HEK293 (cell line): Measurements from ENCODE around the gene PRRC2B.
A peak's percentile ranks its signal among the peaks of the same experiment; 100 is the strongest.

ENCODE experiments used
- CTCF ChIA-PET: fragments of 350-600 bp; formaldehyde crosslinking; extraction: SDS; loops from one replicate; lab custom pipeline; 2021; ENCODE audit warnings: antibody characterized with exemption; lab: Yijun Ruan, JAX
- POLR2A ChIA-PET: fragments of 300-600 bp; formaldehyde crosslinking; extraction: SDS; loops from one replicate; lab custom pipeline; 2020; ENCODE audit warnings: antibody characterized with exemption, inconsistent platforms; lab: Yijun Ruan, JAX
- H3K27ac ChIP-seq: fragments of 200-500 bp; sonication (Bioruptor generic); 2 replicates; pipeline ENCODE4 v1.5.1; 2014; ENCODE audit warnings: low read depth, low read length, control low read depth, inconsistent platforms; ENCODE audit errors: extremely low read depth
- H3K36me3 ChIP-seq, 2 experiments: fragments of 200-500 bp in 1 of 2; sonication (Bioruptor generic) in 1 of 2; 1 replicate in 1 of 2; 2 replicates in 1 of 2; pipeline ENCODE4 v1.5.1; 2014 to 2017; ENCODE audit warnings: inconsistent platforms in 2 of 2, low read length in 2 of 2; ENCODE audit not compliant: control insufficient read depth in 2 of 2, insufficient read depth in 1 of 2
- H3K4me1 ChIP-seq: fragments of 200-500 bp; sonication (Bioruptor generic); 2 replicates; pipeline ENCODE4 v1.5.1; 2014; ENCODE audit warnings: mild to moderate bottlenecking, low read length, inconsistent platforms; ENCODE audit not compliant: control insufficient read depth, insufficient read depth
- H3K4me3 ChIP-seq: 2 replicates; pipeline ENCODE4 v1.5.1; 2011; ENCODE audit warnings: low read depth, mild to moderate bottlenecking, control low read depth, low read length, moderate library complexity
- H3K9me3 ChIP-seq: fragments of 200-500 bp; sonication (Bioruptor generic); 2 replicates; pipeline ENCODE4 v1.5.1; 2014; ENCODE audit warnings: low read depth, low read length, inconsistent platforms; ENCODE audit not compliant: control insufficient read depth, insufficient read depth
- ELK4 ChIP-seq: IDR thresholded peaks from 2 replicates; pipeline ENCODE4 v1.6.1; 2011; ENCODE audit warnings: mild to moderate bottlenecking, low read depth, low read length, borderline replicate concordance
- KLF10 ChIP-seq: fragments of 450-650 bp; IDR thresholded peaks from 2 replicates; pipeline ENCODE4 v1.5.1; 2018; ENCODE audit warnings: missing biosample characterization, mild to moderate bottlenecking, missing genetic modification characterization
- MZF1 ChIP-seq: fragments of 450-650 bp; formaldehyde crosslinking; IDR thresholded peaks from 2 replicates; pipeline ENCODE4 v1.5.1; 2017; ENCODE audit warnings: missing biosample characterization, missing genetic modification characterization, borderline replicate concordance
- ZNF174 ChIP-seq: fragments of 450-650 bp; formaldehyde crosslinking; IDR thresholded peaks from 2 replicates; pipeline ENCODE4 v1.5.0; 2017; ENCODE audit warnings: missing biosample characterization, mild to moderate bottlenecking, missing genetic modification characterization
- ZNF175 ChIP-seq: fragments of 450-650 bp; formaldehyde crosslinking; IDR thresholded peaks from 2 replicates; pipeline ENCODE4 v1.5.1; 2016; ENCODE audit warnings: missing biosample characterization, missing genetic modification characterization
- ZNF48 ChIP-seq: fragments of 450-650 bp; formaldehyde crosslinking; IDR thresholded peaks from 2 replicates; pipeline ENCODE4 v1.5.1; 2016; ENCODE audit warnings: missing biosample characterization, missing genetic modification characterization
- ZNF558 ChIP-seq: fragments of 450-650 bp; formaldehyde crosslinking; IDR thresholded peaks from 2 replicates; pipeline ENCODE4 v1.5.1; 2016; ENCODE audit warnings: missing biosample characterization, missing genetic modification characterization
- ZSCAN30 ChIP-seq: fragments of 450-650 bp; IDR thresholded peaks from 2 replicates; pipeline ENCODE4 v1.5.1; 2018; ENCODE audit warnings: missing biosample characterization, mild to moderate bottlenecking, missing genetic modification characterization, moderate library complexity
- TF ChIP-seq, protein P1 (sequence below): fragments of 450-650 bp; formaldehyde crosslinking; IDR thresholded peaks from 2 replicates; pipeline ENCODE4 v1.5.1; 2016; ENCODE audit warnings: missing biosample characterization, missing genetic modification characterization
- TF ChIP-seq, protein P2 (sequence below): fragments of 450-650 bp; formaldehyde crosslinking; IDR thresholded peaks from 2 replicates; pipeline ENCODE4 v1.5.1; 2016; ENCODE audit warnings: missing biosample characterization, missing genetic modification characterization
- TF ChIP-seq, protein P3 (sequence below): fragments of 450-650 bp; formaldehyde crosslinking; IDR thresholded peaks from 2 replicates; pipeline ENCODE4 v1.5.1; 2016; ENCODE audit warnings: missing biosample characterization, missing genetic modification characterization
- TF ChIP-seq, protein P4 (sequence below): fragments of 450-650 bp; formaldehyde crosslinking; IDR thresholded peaks from 2 replicates; pipeline ENCODE4 v1.5.1; 2016; ENCODE audit warnings: missing biosample characterization, missing genetic modification characterization

The PRRC2B gene

DNA sequence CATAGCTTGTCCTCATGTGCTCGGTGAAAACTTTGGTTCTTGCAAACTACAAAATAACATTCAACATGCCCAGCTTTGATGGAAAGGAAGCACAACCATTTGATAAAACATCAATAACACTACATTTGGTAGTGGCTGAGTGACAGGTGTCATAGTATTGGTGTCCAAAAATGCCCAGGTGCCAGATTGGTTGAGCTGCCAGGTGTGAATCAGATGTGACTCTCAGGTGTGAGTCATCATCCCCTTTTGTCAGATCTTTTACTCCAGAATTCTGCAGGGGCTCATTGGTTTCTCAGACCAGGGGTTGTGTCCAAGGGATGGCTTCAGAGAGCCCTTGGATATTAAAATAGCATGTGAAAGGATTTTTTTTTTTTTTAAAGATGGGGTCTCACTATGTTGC lies 86.4 kb downstream of the PRRC2B start:
- Histone ChIP-seq H3K4me1 (no peaks in the 10 kb centered on the region), H3K4me3 (no peak overlapping the region), H3K9me3 (no peaks in the 10 kb centered on the region), H3K36me3 (peaks cover 28 to 98% of the 10 kb centered on the region in 2 experiments)
- ChIA-PET CTCF (interaction anchor here (0.6 to 4.5 kb wide), 9 partner anchors 10 to 932 kb away, joined by 3 to 26 read pairs (median 3); no protein-coding TSS in a partner anchor), POLR2A (interaction anchor here (0.7 kb wide), 1 partner anchor 21 kb away, joined by 5 read pairs; no protein-coding TSS in a partner anchor)
- TF ChIP-seq MZF1 = no peak
- TF ChIP-seq, protein P1, sequence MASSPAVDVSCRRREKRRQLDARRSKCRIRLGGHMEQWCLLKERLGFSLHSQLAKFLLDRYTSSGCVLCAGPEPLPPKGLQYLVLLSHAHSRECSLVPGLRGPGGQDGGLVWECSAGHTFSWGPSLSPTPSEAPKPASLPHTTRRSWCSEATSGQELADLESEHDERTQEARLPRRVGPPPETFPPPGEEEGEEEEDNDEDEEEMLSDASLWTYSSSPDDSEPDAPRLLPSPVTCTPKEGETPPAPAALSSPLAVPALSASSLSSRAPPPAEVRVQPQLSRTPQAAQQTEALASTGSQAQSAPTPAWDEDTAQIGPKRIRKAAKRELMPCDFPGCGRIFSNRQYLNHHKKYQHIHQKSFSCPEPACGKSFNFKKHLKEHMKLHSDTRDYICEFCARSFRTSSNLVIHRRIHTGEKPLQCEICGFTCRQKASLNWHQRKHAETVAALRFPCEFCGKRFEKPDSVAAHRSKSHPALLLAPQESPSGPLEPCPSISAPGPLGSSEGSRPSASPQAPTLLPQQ = no peak
- TF ChIP-seq ZNF48 (tag by site-specific recombination) = no peak
- TF ChIP-seq, all 188 proteins: peak for 0
- peak overlapping the region; percentile 8; the same call in 1 of the 2 replicates for H3K27ac ChIP-seq

- H3K27ac ChIP-seq = no peak overlapping the region
- no peak overlapping the region for H3K4me3 ChIP-seq
- no peaks in the 10 kb centered on the region for H3K4me1 ChIP-seq
- no peak for TF ChIP-seq ELK4
- no peak for TF ChIP-seq KLF10 (tag by site-specific recombination)
- no peak for TF ChIP-seq ZNF48 (tag by site-specific recombination)
- no peak for TF ChIP-seq ZNF175
- TF ChIP-seq, protein P2, sequence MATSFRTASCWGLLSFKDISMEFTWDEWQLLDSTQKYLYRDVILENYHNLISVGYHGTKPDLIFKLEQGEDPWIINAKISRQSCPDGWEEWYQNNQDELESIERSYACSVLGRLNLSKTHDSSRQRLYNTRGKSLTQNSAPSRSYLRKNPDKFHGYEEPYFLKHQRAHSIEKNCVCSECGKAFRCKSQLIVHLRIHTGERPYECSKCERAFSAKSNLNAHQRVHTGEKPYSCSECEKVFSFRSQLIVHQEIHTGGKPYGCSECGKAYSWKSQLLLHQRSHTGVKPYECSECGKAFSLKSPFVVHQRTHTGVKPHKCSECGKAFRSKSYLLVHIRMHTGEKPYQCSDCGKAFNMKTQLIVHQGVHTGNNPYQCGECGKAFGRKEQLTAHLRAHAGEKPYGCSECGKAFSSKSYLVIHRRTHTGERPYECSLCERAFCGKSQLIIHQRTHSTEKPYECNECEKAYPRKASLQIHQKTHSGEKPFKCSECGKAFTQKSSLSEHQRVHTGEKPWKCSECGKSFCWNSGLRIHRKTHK (tag by site-specific recombination) = no peak
- TF ChIP-seq, protein P3, sequence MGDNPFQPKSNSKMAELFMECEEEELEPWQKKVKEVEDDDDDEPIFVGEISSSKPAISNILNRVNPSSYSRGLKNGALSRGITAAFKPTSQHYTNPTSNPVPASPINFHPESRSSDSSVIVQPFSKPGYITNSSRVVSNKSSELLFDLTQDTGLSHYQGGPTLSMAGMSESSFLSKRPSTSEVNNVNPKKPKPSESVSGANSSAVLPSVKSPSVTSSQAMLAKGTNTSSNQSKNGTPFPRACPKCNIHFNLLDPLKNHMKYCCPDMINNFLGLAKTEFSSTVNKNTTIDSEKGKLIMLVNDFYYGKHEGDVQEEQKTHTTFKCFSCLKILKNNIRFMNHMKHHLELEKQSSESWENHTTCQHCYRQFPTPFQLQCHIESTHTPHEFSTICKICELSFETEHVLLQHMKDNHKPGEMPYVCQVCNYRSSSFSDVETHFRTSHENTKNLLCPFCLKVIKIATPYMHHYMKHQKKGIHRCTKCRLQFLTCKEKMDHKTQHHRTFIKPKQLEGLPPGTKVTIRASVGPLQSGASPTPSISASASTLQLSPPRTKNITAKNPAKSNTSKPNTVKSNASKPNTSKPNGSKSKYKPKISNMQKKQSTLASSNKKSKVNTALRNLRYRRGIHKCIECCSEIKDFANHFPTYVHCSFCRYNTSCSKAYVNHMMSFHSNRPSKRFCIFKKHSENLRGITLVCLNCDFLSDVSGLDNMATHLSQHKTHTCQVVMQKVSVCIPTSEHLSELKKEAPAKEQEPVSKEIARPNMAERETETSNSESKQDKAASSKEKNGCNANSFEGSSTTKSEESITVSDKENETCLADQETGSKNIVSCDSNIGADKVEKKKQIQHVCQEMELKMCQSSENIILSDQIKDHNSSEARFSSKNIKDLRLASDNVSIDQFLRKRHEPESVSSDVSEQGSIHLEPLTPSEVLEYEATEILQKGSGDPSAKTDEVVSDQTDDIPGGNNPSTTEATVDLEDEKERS (tag by site-specific recombination) = no peak
- TF ChIP-seq, protein P4, sequence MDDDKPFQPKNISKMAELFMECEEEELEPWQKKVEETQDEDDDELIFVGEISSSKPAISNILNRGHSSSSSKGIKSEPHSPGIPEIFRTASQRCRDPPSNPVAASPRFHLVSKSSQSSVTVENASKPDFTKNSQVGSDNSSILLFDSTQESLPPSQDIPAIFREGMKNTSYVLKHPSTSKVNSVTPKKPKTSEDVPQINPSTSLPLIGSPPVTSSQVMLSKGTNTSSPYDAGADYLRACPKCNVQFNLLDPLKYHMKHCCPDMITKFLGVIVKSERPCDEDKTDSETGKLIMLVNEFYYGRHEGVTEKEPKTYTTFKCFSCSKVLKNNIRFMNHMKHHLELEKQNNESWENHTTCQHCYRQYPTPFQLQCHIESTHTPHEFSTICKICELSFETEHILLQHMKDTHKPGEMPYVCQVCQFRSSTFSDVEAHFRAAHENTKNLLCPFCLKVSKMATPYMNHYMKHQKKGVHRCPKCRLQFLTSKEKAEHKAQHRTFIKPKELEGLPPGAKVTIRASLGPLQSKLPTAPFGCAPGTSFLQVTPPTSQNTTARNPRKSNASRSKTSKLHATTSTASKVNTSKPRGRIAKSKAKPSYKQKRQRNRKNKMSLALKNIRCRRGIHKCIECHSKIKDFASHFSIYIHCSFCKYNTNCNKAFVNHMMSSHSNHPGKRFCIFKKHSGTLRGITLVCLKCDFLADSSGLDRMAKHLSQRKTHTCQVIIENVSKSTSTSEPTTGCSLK (tag by site-specific recombination) = no peak
- TF ChIP-seq ZSCAN30 = no peak
- TF ChIP-seq ZNF174 = no peak
- no peak for TF ChIP-seq ZNF558 (tag by site-specific recombination)
- no peaks in the 10 kb centered on the region for H3K9me3 ChIP-seq
- H3K36me3 ChIP-seq = peaks cover 28 to 98% of the 10 kb centered on the region in 2 experiments
- POLR2A ChIA-PET = interaction anchor here (0.6 to 1.6 kb wide), 6 partner anchors 24 to 131 kb away, joined by 3 to 8 read pairs (median 3); no protein-coding TSS in a partner anchor
- CTCF ChIA-PET = interaction anchor here (0.9 to 4.5 kb wide), 4 partner anchors 9 to 259 kb away, joined by 3 to 26 read pairs (median 4); no protein-coding TSS in a partner anchor
Observed at GRCh38 chr9:131481441-131482342, 87.8 kb downstream of the PRRC2B start.
